Measurements from ENCODE around the gene C22orf15.
"Not testable (repeated sequence)": the region's sequence is repeated elsewhere in the genome, so short reads cannot be mapped to it uniquely, and the experiment has no call there.

Gene C22orf15, protein sequence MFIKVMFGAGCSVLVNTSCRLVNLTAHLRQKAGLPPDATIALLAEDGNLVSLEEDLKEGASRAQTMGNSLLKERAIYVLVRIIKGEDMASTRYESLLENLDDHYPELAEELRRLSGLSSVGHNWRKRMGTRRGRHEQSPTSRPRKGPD

GRCh38 chr22:23762842-23763578 is at the start of gene C22orf15:
TSS of gene C22orf15 (plus strand) at chr22:23762990. CDS start at chr22:23763307, 317 bp downstream.
- no peak for DNase-seq (ENCODE audit: low read depth in 2 of 2, low spot score in 1 of 2)

DNA sequence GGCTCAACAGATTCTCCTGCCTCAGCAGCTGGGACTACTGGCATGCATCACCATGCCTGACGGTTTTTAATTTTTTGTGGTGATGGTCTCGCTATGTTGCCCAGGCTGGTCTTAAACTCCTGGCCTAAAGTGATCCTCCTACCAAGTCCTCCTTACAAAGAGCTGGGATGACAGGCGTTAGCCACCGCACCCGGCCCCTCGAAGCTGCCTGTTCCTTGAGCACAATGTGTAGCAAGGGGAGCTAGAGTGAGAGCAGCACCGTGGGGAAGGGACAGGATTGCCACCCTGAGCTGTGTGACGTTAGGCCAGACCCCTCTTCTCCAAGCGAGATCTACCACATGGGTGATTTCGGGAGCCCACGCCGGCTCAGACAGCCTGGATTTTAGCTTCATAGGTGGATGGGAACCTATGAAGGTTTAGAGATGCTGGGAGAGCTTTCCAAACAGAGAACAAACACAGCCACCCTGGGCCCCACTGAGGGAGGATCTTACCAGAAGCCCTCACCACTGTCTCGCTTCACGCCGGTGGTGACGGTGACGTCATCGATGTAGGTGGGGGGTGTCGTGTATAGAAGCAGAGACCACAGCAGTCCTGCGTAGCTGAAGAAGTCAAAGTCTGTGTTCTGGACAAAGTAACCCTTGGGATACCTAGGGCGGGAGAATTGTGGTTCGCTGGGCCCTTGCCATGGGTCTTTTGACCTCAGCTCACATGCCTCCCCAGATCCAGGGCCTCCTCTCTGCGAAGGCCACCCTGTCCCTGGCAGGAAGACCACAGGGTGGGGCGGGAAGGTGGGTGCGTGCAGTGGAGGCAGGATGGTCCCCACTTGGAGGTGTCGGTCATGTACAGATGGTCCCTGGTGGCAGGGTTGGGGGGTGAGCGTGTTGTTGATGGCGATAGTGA is 48.8 kb upstream of the C22orf15 start:
- no peak for DNase-seq (ENCODE audit: low read depth in 2 of 2, low spot score in 1 of 2)

GRCh38 chr22:23714596-23715578 is 47.9 kb upstream of the C22orf15 start:
- DNase-seq (ENCODE audit: low read depth in 2 of 2, low spot score in 1 of 2): no peak

DNA sequence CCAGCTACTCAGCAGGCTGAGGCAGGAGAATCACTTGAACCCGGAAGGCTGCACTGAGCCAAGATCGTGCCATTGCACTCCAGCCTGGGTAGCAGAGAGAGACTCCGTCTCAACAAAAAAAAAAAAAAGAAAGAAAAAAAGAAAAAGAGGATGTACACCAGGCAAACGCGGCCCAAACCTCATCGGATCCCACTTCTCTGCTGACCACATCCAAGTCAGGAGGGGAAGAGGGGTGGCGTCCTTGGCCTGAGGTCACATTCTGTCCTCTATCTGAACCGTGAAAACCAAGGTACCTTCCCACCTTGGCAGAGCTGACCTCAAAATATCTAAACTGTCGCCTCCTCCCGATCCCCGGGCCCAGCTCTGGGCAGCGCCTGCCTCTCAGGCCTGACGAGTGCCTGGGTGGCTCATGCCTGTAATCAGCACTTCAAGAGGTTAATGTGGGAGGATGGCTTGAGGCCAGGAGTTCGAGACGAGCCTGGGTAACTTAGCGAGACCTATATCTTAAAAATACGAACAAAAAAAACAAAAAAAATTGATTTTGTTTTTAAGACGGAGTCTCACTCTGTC is 46.9 kb upstream of the C22orf15 start:
- no peak for DNase-seq (ENCODE audit: low read depth in 2 of 2, low spot score in 1 of 2)

GRCh38 chr22:23716811-23717801 is 45.7 kb upstream of the C22orf15 start:
- DNase-seq (ENCODE audit: low read depth in 2 of 2, low spot score in 1 of 2): peak; percentile 52 to 56

GRCh38 chr22:23718371-23719165 is 44.2 kb upstream of the C22orf15 start:
- no peak for DNase-seq (ENCODE audit: low read depth in 2 of 2, low spot score in 1 of 2)

GRCh38 chr22:23720855-23721254 is 41.9 kb upstream of the C22orf15 start:
- DNase-seq (ENCODE audit: low read depth in 2 of 2, low spot score in 1 of 2): no peak

DNA sequence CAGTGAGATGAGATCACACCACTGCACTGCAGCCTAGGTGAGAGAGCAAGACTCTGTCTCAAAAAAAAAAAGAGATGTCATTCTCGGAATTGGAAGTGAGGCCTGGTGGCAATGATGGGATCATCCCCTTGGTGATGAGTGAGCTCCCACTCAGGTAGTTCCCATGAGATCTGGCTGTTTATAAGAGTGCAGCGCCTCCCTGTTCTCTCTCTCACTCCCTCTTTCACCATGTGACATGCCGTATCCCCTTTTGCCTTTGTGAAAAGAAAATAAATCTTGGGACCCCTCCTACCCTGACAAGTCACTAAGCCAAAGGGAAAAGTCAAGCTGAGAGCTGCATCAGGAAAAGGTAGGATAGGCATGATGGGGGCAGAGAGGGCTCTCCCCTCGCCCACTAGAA is 40.6 kb upstream of the C22orf15 start:
- no peak for DNase-seq (ENCODE audit: low read depth in 2 of 2, low spot score in 1 of 2)

- DNase-seq (ENCODE audit: low read depth in 2 of 2, low spot score in 1 of 2): no peak
Measured at GRCh38 chr22:23722724-23723123, 40.1 kb upstream of the C22orf15 start.

DNA sequence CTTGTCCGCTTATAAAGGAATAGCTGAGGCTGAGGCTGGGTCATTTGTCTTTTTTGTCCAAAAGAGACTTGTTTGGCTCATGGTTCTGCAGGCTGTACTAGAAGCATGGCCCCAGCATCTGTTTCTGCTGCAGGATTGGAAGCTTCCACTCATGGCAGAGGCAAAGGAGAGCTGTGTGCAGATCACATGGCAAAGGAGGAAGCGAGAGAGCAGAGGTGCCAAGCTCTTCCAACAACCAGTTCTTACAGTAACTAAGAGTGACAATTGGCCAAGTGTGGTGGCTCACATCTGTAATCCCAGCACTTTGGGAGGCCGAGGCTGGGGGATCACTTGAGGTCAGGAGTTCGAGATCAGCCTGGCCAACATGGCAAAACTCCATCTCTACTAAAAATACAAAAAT is 34.7 kb upstream of the C22orf15 start:
- not testable (repeated sequence) for DNase-seq (ENCODE audit: low read depth in 2 of 2, low spot score in 1 of 2)

GRCh38 chr22:23737696-23738095 is 25.1 kb upstream of the C22orf15 start:
- DNase-seq (ENCODE audit: low read depth in 2 of 2, low spot score in 1 of 2): no peak

- no peak for DNase-seq (ENCODE audit: low read depth in 2 of 2, low spot score in 1 of 2)
Measured at GRCh38 chr22:23742505-23743264, 20.1 kb upstream of the C22orf15 start.

DNA sequence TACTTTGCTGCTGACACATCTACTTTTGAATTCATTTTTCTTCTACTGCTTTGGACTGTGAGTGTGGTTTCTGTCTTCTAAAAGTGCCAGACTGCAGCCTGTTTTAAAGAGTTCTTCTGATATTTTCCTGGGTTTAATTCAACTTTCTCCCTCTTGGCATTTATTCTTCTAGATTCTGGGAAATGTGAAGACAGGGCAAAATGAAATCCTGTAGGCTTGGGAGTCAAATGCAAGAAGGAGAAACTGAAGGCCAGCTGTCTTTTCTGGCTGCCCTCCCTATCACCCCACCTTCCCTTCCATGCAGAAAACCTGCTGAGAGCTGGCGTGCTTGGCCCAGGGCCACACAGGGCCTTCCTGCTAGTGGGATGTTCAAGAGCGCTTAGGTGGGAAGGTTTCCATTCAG is 19.5 kb upstream of the C22orf15 start:
- no peak for DNase-seq (ENCODE audit: low read depth in 2 of 2, low spot score in 1 of 2)

DNA sequence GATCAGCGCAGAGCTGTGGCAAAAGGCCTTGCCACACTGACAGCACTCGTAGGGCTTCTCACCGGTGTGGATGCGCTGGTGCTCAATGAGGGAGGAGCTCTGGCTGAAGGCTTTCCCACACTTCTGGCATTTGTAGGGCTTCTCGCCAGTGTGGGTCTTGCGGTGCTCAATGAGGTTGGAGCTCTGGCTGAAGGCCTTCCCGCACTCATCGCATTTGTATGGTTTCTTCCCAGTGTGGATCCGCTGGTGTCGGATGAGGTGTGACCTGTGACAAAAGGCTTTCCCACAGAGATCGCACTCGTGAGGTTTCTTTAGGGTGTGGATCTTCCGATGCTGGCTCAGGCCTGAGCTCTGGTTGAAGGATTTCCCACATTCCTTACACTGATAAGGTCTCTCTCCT is 18.8 kb upstream of the C22orf15 start:
- DNase-seq (ENCODE audit: low read depth in 2 of 2, low spot score in 1 of 2): no peak

DNA sequence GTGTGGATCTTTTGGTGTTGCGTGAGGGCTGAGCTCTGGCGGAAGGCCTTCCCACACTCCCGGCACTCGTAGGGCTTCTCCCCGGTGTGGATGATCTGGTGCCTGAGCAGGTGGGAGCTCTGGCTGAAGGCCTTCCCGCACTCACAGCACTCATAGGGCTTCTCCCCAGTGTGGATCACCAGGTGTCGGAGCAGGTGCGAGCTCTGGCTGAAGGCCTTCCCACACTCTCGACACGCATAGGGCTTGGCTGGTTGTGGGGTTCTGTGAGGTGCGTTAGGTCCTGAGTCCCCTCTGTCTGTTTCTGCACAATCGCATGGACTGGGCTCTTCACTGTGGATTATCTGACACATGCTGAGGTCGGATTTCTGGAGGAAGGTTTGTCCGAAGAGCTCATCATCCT is 18.3 kb upstream of the C22orf15 start:
- DNase-seq (ENCODE audit: low read depth in 2 of 2, low spot score in 1 of 2): no peak

- no peak for DNase-seq (ENCODE audit: low read depth in 2 of 2, low spot score in 1 of 2)
Measured at GRCh38 chr22:23745791-23746190, 17.0 kb upstream of the C22orf15 start.

DNA sequence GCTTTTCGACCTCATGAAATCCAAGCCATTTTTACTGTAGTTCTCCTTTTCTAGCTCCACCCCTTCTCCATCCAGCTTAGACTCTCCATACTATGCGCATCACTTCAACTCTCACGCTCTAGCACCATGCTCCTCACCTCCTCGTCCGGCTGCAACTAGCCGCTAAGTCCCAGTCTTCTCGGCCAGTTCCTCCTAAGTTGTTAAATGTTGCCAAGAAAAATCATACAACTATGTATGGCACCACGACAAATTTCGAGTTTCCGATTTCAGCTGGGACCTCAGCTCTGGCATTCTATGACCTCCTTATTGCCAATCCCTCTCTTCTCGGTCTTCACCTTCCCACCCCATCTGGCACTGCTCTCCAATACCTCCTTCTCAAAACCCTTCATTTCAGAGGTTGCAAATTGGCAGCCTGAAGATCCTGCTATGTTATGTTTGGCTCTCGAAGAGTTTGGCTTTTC is 12.9 kb upstream of the C22orf15 start:
- no peak for DNase-seq (ENCODE audit: low read depth in 2 of 2, low spot score in 1 of 2)

- no peak for DNase-seq (ENCODE audit: low read depth in 2 of 2, low spot score in 1 of 2)
Measured at GRCh38 chr22:23750367-23750713, 12.4 kb upstream of the C22orf15 start.

Data from stimulated activated CD8-positive, alpha-beta memory T cell treated with anti-CD3 and anti-CD28 coated beads, Interleukin-4, amount 100 ng/mL, for 4 hours (primary cell).